A673 (cell line): Measurements from ENCODE around the gene TBXAS1. TPM values are rescaled to one million over a fixed set of nuclear protein-coding genes. Genes with fewer than 3 reads are reported as not detected.

Experiments used
- BruUV-seq: library from RNA; stranded (reverse); fragments of 400-500 nt; replicated peaks from 2 replicates; lab custom pipeline; 2021; lab: Mats Ljungman, UMichigan
- CTCF ChIA-PET: fragments of 300-600 bp; sonication (Branson Sonifier 250); formaldehyde crosslinking; loops from one replicate; lab custom pipeline; 2022; ENCODE audit warnings: antibody characterized with exemption; lab: Charles Lee
- POLR2A ChIA-PET: fragments of 300-600 bp; sonication (Branson Sonifier 250); formaldehyde crosslinking; loops from one replicate; lab custom pipeline; 2022; ENCODE audit warnings: antibody characterized with exemption; ENCODE audit not compliant: low non-redundant PET; lab: Charles Lee
- DNase-seq: peaks from one replicate; pipeline ENCODE4 v3.0.0-alpha.2; 2015; ENCODE audit warnings: low spot score
- H3K27ac ChIP-seq: fragments of 200-600 bp; sonication (generic); 2 replicates; pipeline ENCODE4 v1.5.1; 2016; ENCODE audit warnings: mixed run types, low read depth, mild to moderate bottlenecking, mixed read lengths, antibody characterized with exemption, low read length; ENCODE audit not compliant: poor library complexity, severe bottlenecking
- H3K27me3 ChIP-seq: fragments of 200-600 bp; sonication (generic); replicated peaks from 2 replicates; pipeline ENCODE4 v1.6.1; 2017; ENCODE audit warnings: mixed run types, low read depth, mild to moderate bottlenecking, mixed read lengths, antibody characterized with exemption, low read length; ENCODE audit not compliant: insufficient read depth, poor library complexity
- H3K36me3 ChIP-seq: fragments of 200-600 bp; sonication (generic); 2 replicates; pipeline ENCODE4 v1.6.1; 2016; ENCODE audit warnings: mixed run types, mild to moderate bottlenecking, mixed read lengths, antibody characterized with exemption, low read length; ENCODE audit not compliant: insufficient read depth, poor library complexity, severe bottlenecking
- H3K4me1 ChIP-seq: fragments of 200-600 bp; sonication (generic); 2 replicates; pipeline ENCODE4 v1.6.1; 2017; ENCODE audit warnings: mixed run types, mild to moderate bottlenecking, mixed read lengths, antibody characterized with exemption, low read length; ENCODE audit not compliant: insufficient read depth, poor library complexity, severe bottlenecking
- H3K4me3 ChIP-seq: fragments of 200-600 bp; sonication (generic); 2 replicates; pipeline ENCODE4 v1.5.1; 2016; ENCODE audit warnings: low read depth, mixed run types, mild to moderate bottlenecking, mixed read lengths, low read length; ENCODE audit not compliant: poor library complexity, severe bottlenecking
- H3K9me3 ChIP-seq: fragments of 200-600 bp; sonication (generic); 2 replicates; pipeline ENCODE4 v1.6.1; 2016; ENCODE audit warnings: mixed run types, low read depth, mild to moderate bottlenecking, mixed read lengths, antibody characterized with exemption, low read length; ENCODE audit not compliant: poor library complexity, severe bottlenecking
- EZH2 ChIP-seq: fragments of 200-600 bp; sonication (generic); IDR thresholded peaks from 2 replicates; pipeline ENCODE4 v1.6.1; 2017; ENCODE audit warnings: borderline replicate concordance, low read depth, mild to moderate bottlenecking, mixed read lengths, antibody characterized with exemption, low read length; ENCODE audit not compliant: poor library complexity, severe bottlenecking
- intact Hi-C: fragments of 100-400 bp; cut with micrococcal nuclease; formaldehyde crosslinking; loops from one replicate; pipeline ENCODE4 v1.10.0; 2022; ENCODE audit not compliant: unreplicated experiment
- total RNA-seq: library from RNA; stranded (reverse); gene quantifications from 2 replicates; pipeline ENCODE4 v1.2.3, GENCODE V29; 2021
- TF ChIP-seq, protein P1 (sequence below): fragments of 300-800, 200-600 bp; sonication (generic); conservative IDR thresholded peaks from 2 replicates; pipeline ENCODE4 v1.5.1; 2017; ENCODE audit warnings: low read depth, mild to moderate bottlenecking, antibody characterized with exemption, low read length, moderate library complexity, mixed read lengths

TBXAS1 gene
- total RNA-seq, 1 experiment from 2014 or later = 2.5 TPM

DNA sequence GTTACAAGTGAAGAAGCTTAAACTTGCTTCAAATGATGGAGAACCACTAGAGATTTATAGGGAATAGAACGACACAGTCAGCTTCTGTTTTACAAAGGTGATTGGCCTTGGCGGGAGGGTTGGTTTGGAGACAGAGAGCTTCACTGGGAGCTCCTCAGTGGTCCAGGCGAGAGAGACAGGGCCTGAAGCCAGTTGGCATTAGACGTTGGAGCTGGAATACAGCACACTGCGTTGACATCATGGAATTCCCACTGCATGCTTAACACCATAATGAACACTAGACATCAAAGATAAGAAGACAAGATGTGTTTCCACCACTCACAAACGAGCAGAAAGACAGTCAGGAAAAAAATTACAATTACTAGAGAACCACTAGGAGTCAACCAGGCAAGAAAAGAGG is 67.8 kb downstream of the TBXAS1 start:
- CTCF ChIA-PET = no interaction called here
- H3K4me1 ChIP-seq = no peaks in the 10 kb centered on the region
- BruUV-seq = no TSS peak
- no peak overlapping the region for H3K27ac ChIP-seq
- H3K9me3 ChIP-seq = no peaks in the 10 kb centered on the region
- POLR2A ChIA-PET = no interaction called here
- TF ChIP-seq, protein P1, sequence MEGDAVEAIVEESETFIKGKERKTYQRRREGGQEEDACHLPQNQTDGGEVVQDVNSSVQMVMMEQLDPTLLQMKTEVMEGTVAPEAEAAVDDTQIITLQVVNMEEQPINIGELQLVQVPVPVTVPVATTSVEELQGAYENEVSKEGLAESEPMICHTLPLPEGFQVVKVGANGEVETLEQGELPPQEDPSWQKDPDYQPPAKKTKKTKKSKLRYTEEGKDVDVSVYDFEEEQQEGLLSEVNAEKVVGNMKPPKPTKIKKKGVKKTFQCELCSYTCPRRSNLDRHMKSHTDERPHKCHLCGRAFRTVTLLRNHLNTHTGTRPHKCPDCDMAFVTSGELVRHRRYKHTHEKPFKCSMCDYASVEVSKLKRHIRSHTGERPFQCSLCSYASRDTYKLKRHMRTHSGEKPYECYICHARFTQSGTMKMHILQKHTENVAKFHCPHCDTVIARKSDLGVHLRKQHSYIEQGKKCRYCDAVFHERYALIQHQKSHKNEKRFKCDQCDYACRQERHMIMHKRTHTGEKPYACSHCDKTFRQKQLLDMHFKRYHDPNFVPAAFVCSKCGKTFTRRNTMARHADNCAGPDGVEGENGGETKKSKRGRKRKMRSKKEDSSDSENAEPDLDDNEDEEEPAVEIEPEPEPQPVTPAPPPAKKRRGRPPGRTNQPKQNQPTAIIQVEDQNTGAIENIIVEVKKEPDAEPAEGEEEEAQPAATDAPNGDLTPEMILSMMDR = no peak
- no peak for TF ChIP-seq EZH2
- no peaks in the 10 kb centered on the region for H3K36me3 ChIP-seq
- DNase-seq = no peak
- H3K27me3 ChIP-seq = no peaks in the 10 kb centered on the region
- no peak overlapping the region for H3K4me3 ChIP-seq
- intact Hi-C loops = no loop called here

DNA sequence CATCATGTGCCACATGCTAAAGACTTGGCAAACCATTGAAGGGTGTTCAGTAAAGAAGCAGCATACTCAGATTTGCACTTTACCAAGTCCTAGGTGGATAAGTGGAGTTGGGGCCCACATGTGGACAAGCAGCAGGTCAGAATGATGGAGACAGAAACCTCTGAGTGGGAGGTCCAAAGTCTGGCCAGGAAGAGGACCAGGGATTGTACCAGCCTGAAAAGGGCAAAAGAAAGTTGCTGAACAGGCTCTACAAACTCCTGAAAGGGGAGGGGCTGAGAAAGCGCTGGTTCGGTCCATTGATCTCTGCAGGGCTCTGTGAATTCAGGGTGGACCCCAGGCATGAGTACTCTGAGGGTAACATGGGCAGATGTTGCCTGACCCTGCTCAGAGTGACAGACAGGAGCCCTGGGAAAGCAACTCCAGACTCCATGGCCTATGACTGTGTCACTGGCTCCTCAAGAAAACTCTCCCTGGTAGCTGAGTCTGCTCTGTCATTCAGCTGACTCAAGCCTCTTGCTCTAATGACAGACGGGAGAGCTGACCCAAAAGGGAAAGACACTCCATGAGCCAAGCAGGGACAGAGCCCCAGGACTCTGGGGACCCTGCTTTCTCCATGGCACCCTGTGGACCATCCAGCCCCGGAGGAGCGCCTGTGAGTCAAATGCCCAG is 68.5 kb downstream of the TBXAS1 start:
- intact Hi-C loops = no loop called here
- no peaks in the 10 kb centered on the region for H3K9me3 ChIP-seq
- DNase-seq = no peak
- H3K27ac ChIP-seq = no peak overlapping the region
- BruUV-seq = no TSS peak
- CTCF ChIA-PET = interaction anchor here (0.6 kb wide), 1 partner anchor 296 kb away, joined by 4 read pairs; no protein-coding TSS in a partner anchor
- POLR2A ChIA-PET = no interaction called here
- H3K4me1 ChIP-seq = no peaks in the 10 kb centered on the region
- TF ChIP-seq EZH2 = no peak
- TF ChIP-seq, protein P1 = no peak
- no peak overlapping the region for H3K4me3 ChIP-seq
- no peaks in the 10 kb centered on the region for H3K36me3 ChIP-seq
- no peaks in the 10 kb centered on the region for H3K27me3 ChIP-seq

DNA sequence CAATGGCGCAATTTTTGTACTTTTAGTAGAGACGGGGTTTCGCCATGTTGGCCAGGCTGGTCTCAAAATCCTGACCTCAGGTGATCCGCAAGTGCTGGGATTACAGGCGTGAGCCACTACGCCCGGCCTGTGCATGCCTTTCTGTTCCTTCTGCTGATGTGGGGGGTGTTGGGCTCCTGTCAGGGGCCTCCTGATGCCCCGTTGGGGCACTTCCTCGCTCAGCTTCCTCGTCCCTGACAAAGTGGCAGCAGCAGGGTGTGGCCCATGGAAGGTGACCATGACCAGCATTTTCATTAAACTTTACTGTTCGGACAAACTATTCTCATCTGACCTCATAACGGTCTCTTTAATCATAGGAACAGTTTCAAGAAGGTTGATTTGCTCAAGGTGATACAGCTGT is 69.4 kb downstream of the TBXAS1 start:
- no peak for TF ChIP-seq EZH2
- TF ChIP-seq, protein P1 = no peak
- Histone ChIP-seq H3K27ac (no peak overlapping the region), H3K4me3 (no peak overlapping the region), H3K27me3 (no peaks in the 10 kb centered on the region), H3K9me3 (no peaks in the 10 kb centered on the region), H3K36me3 (no peaks in the 10 kb centered on the region), H3K4me1 (no peaks in the 10 kb centered on the region)
- intact Hi-C loops = no loop called here
- ChIA-PET CTCF (interaction anchor here (0.6 kb wide), 1 partner anchor 297 kb away, joined by 4 read pairs; no protein-coding TSS in a partner anchor), POLR2A (no interaction called here)
- no TSS peak for BruUV-seq
- DNase-seq = no peak
